Jurkat, Clone E6-1 (cell line): ENCODE measurements around the gene NR1H3.

Experiments
- DNase-seq: peaks from one replicate; pipeline ENCODE4 v3.0.0-alpha.2; 2011; ENCODE audit warnings: low read depth, low spot score
- H3K4me3 ChIP-seq: 2 replicates; pipeline ENCODE4 v1.5.1; 2011; ENCODE audit warnings: mild to moderate bottlenecking, low read length, control low read depth, moderate library complexity

NR1H3 gene

GRCh38 chr11:47242596-47243192, 15.1 kb upstream of the NR1H3 start:
- H3K4me3 ChIP-seq, result no peak overlapping the region
- no peak for DNase-seq

GRCh38 chr11:47243454-47243853, 14.3 kb upstream of the NR1H3 start:
- H3K4me3 ChIP-seq, result no peak overlapping the region
- DNase-seq, result no peak

- DNase-seq, result no peak
Measured at GRCh38 chr11:47244448-47245350, 13.1 kb upstream of the NR1H3 start.

GRCh38 chr11:47245611-47246357, 12.0 kb upstream of the NR1H3 start:
- no peak overlapping the region for H3K4me3 ChIP-seq
- no peak for DNase-seq

More at GRCh38 chr11:47244448-47245350, 13.1 kb upstream of the NR1H3 start:
- no peak overlapping the region for H3K4me3 ChIP-seq

GRCh38 chr11:47247502-47247901, 10.3 kb upstream of the NR1H3 start:
- no peak for DNase-seq
- H3K4me3 ChIP-seq, result peak overlapping the region; percentile 98

- no peak for DNase-seq
- peak overlapping the region; percentile 98 for H3K4me3 ChIP-seq
Measured at GRCh38 chr11:47248304-47248663, 9.5 kb upstream of the NR1H3 start.

GRCh38 chr11:47248664-47249377, 9.0 kb upstream of the NR1H3 start, which contains the start of gene ACP2:
ACP2 (minus strand) TSS chr11:47248814; CDS start chr11:47248789, 25 bp downstream.
- peak within 1 kb of the TSS; percentile 98 for H3K4me3 ChIP-seq
- peak; percentile 88 for DNase-seq

- H3K4me3 ChIP-seq, result peak overlapping the region; percentile 98
- DNase-seq, result no peak
Measured at GRCh38 chr11:47249378-47249715, 8.4 kb upstream of the NR1H3 start.

GRCh38 chr11:47251751-47252150, 6.0 kb upstream of the NR1H3 start:
- no peak for DNase-seq
- no peak overlapping the region for H3K4me3 ChIP-seq

- no peak overlapping the region for H3K4me3 ChIP-seq
- DNase-seq, result no peak
Measured at GRCh38 chr11:47253660-47254059, 4.1 kb upstream of the NR1H3 start.

- no peak for DNase-seq
Measured at GRCh38 chr11:47254386-47254785, 3.4 kb upstream of the NR1H3 start.

GRCh38 chr11:47256374-47256773, 1.4 kb upstream of the NR1H3 start:
- no peak overlapping the region for H3K4me3 ChIP-seq
- DNase-seq, result no peak

More at GRCh38 chr11:47254386-47254785, 3.4 kb upstream of the NR1H3 start:
- no peak overlapping the region for H3K4me3 ChIP-seq

- H3K4me3 ChIP-seq, result no peak overlapping the region
- no peak for DNase-seq
Measured at GRCh38 chr11:47257177-47257516, 649 bp upstream of the NR1H3 start.

- DNase-seq, result no peak
- H3K4me3 ChIP-seq, result no peak overlapping the region
Measured at GRCh38 chr11:47258317-47258902, 614 bp downstream of the NR1H3 start.

GRCh38 chr11:47259232-47259977, 1.6 kb downstream of the NR1H3 start:
- no peak for DNase-seq
- H3K4me3 ChIP-seq, result no peak overlapping the region

- no peak for DNase-seq
- no peak overlapping the region for H3K4me3 ChIP-seq
Measured at GRCh38 chr11:47260366-47260765, 2.6 kb downstream of the NR1H3 start.

GRCh38 chr11:47261291-47261800, 3.5 kb downstream of the NR1H3 start:
- H3K4me3 ChIP-seq, result no peak overlapping the region
- DNase-seq, result no peak

- DNase-seq, result no peak
- no peak overlapping the region for H3K4me3 ChIP-seq
Measured at GRCh38 chr11:47264119-47264518, 6.3 kb downstream of the NR1H3 start.
